ENCODE measurements around the gene SLC4A7.

The SLC4A7 gene

GRCh38 chr3:27326202-27326601 is 158.0 kb downstream of the SLC4A7 start:
- no peak for DNase-seq (ENCODE audit: low read depth in 2 of 3, low spot score in 1 of 3)

- no peak for DNase-seq (ENCODE audit: low read depth in 2 of 3, low spot score in 1 of 3)
Observed at GRCh38 chr3:27325419-27325818, 158.8 kb downstream of the SLC4A7 start.

- no peak for DNase-seq (ENCODE audit: low read depth in 2 of 3, low spot score in 1 of 3)
Observed at GRCh38 chr3:27324686-27325085, 159.5 kb downstream of the SLC4A7 start.

- no peak for DNase-seq (ENCODE audit: low read depth in 2 of 3, low spot score in 1 of 3)
Observed at GRCh38 chr3:27323087-27323570, 161.1 kb downstream of the SLC4A7 start.

Measured in stimulated activated CD4-positive, alpha-beta T cell treated with anti-CD3 and anti-CD28 coated beads, Interleukin-12 subunit alpha, Interleukin-12 subunit beta, amount 100 ng/mL, for 48 hours (primary cell).